Measurements from ENCODE around the gene TRIM8.

GRCh38 chr10:102670065-102670670 is 25.9 kb downstream of the TRIM8 start:
- TF ChIP-seq CTCF (IDR thresholded peaks at IDR 0.05; ENCODE audit: low read length) (no peak; the same call in 1 of the 2 replicates), EZH2 (IDR thresholded peaks at IDR 0.05; ENCODE audit: borderline replicate concordance, low read length) (no peak)
